Effector memory CD4-positive, alpha-beta T cell (primary cell): ENCODE measurements around the gene ZNF169.
"Not testable (repeated sequence)": the region's sequence is repeated elsewhere in the genome, so short reads cannot be mapped to it uniquely, and the experiment has no call there.

ENCODE experiments used
- DNase-seq, 3 donors: peaks; one replicate each; pipeline ENCODE4 v3.0.0-alpha.2; 2020
- H3K27ac ChIP-seq: 2 replicates; pipeline ENCODE4 v1.7.0; 2013; ENCODE audit warnings: mild to moderate bottlenecking, low read length, moderate library complexity; ENCODE audit not compliant: insufficient read depth, poor library complexity, severe bottlenecking
- H3K27me3 ChIP-seq: replicated peaks from 2 replicates; pipeline ENCODE4 v1.7.0; 2013; ENCODE audit warnings: mild to moderate bottlenecking, low read length; ENCODE audit not compliant: insufficient read depth, control insufficient read depth, poor library complexity, severe bottlenecking
- H3K36me3 ChIP-seq: 2 replicates; pipeline ENCODE4 v1.7.0; 2013; ENCODE audit warnings: mild to moderate bottlenecking, low read length, moderate library complexity; ENCODE audit not compliant: control insufficient read depth, insufficient read depth
- H3K4me1 ChIP-seq: 2 replicates; pipeline ENCODE4 v1.7.0; 2013; ENCODE audit warnings: low read length, mild to moderate bottlenecking; ENCODE audit not compliant: control insufficient read depth, insufficient read depth, poor library complexity, severe bottlenecking
- H3K4me3 ChIP-seq: 2 replicates; pipeline ENCODE4 v1.7.0; 2013; ENCODE audit warnings: low read length, low read depth, mild to moderate bottlenecking; ENCODE audit not compliant: insufficient read depth, poor library complexity, severe bottlenecking
- H3K9me3 ChIP-seq: 2 replicates; pipeline ENCODE4 v1.7.0; 2013; ENCODE audit warnings: mild to moderate bottlenecking, low read length, moderate library complexity; ENCODE audit not compliant: control insufficient read depth

Gene ZNF169

DNA sequence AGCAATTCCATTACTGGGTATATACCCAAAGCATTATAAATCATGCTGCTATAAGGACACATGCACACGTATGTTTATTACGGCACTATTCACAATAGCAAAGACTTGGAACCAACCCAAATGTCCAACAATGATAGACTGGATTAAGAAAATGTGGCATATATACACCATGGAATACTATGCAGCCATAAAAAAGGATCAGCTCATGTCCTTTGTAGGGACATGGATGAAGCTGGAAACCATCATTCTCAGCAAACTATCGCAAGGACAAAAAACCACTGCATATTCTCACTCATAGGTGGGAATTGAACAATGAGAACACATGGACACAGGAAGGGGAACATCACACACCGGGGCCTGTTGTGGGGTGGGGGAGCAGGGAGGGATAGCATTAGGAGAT, 18.0 kb upstream of the ZNF169 start:
- H3K27me3 ChIP-seq, H3K4me3 ChIP-seq, H3K9me3 ChIP-seq, H3K27ac ChIP-seq, H3K36me3 ChIP-seq, DNase-seq, H3K4me1 ChIP-seq: not testable (repeated sequence)

GRCh38 chr9:94245651-94246050, 13.4 kb upstream of the ZNF169 start:
- Histone ChIP-seq H3K27ac (no peak overlapping the region), H3K4me3 (no peak overlapping the region), H3K27me3 (no peaks in the 10 kb centered on the region), H3K4me1 (no peaks in the 10 kb centered on the region), H3K36me3 (no peaks in the 10 kb centered on the region), H3K9me3 (no peaks in the 10 kb centered on the region)
- no peak for DNase-seq

GRCh38 chr9:94250456-94250855, 8.6 kb upstream of the ZNF169 start:
- Histone ChIP-seq H3K4me1 (no peaks in the 10 kb centered on the region), H3K27ac (no peak overlapping the region), H3K4me3 (no peak overlapping the region), H3K27me3 (no peaks in the 10 kb centered on the region), H3K36me3 (no peaks in the 10 kb centered on the region), H3K9me3 (no peaks in the 10 kb centered on the region)
- no peak for DNase-seq

GRCh38 chr9:94256007-94256406, 3.1 kb upstream of the ZNF169 start:
- no peaks in the 10 kb centered on the region for H3K27me3 ChIP-seq
- no peak overlapping the region for H3K27ac ChIP-seq
- H3K4me1 ChIP-seq: peaks cover 6% of the 10 kb centered on the region
- H3K9me3 ChIP-seq: no peaks in the 10 kb centered on the region
- no peak overlapping the region for H3K4me3 ChIP-seq
- no peak for DNase-seq
- no peaks in the 10 kb centered on the region for H3K36me3 ChIP-seq

DNA sequence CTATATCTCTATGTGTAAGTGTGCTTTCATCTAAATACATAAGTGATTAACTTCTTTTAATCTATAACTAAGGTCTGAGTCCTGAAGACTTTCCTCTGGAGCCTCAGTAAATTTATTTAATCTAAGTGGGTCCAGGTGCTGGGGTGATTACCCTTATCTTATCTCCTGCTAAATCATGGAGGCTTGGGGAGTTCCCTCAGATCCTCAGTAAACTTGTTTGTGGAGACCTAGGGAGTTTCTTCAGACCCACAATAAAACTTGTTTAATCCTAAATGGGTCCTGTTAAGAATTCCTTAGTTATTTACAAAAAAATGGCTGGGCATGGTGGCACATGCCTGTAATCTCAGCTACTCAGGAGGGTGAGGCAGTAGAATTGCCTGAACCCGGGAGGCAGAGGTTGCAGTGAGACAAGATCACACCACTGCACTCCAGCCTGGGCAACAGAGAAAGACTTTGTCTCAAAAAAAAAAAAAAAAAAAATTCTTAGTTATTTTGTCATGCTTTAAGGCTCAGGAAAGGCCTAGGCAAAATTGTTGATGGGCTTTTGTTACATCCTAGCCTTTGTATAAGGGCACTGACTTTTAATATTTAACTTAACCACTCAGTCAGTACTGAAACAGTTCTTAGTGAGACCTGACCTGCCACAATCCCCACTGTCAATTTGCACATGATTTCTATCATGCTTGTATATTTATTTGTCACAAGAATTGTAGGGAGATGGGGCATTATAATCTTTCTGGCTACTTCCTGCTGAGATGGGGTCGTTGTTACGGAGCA, 6.7 kb downstream of the ZNF169 start:
- H3K27me3 ChIP-seq, H3K4me1 ChIP-seq, H3K4me3 ChIP-seq, H3K36me3 ChIP-seq, DNase-seq, H3K9me3 ChIP-seq, H3K27ac ChIP-seq: not testable (repeated sequence)

GRCh38 chr9:94269264-94269663, 10.2 kb downstream of the ZNF169 start:
- no peak for DNase-seq
- Histone ChIP-seq H3K4me3 (no peak overlapping the region), H3K36me3 (no peaks in the 10 kb centered on the region), H3K9me3 (no peaks in the 10 kb centered on the region), H3K27me3 (no peaks in the 10 kb centered on the region), H3K4me1 (no peaks in the 10 kb centered on the region), H3K27ac (no peak overlapping the region)

DNA sequence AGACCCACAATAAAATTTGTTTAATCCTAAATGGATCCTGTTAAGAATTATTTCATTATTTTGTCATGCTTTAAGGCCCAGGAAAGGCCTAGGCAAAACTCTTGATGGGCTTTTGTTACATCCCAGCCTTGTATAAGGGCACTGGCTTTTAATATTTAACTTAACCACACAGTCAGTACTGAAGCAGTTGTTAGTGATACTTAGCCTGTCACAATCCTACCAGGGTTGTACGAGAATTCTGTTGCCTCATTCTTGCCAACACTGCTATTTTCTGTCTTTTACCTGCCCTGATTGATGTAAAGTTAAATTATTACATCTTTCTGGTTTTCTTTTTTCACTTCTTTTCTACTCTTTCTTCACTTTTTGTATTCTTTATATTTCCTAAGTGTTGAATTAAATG, 10.9 kb downstream of the ZNF169 start:
- no peak for DNase-seq
- Histone ChIP-seq H3K27ac (no peak overlapping the region), H3K4me1 (no peaks in the 10 kb centered on the region), H3K27me3 (no peaks in the 10 kb centered on the region), H3K9me3 (no peaks in the 10 kb centered on the region), H3K4me3 (no peak overlapping the region), H3K36me3 (no peaks in the 10 kb centered on the region)

DNA sequence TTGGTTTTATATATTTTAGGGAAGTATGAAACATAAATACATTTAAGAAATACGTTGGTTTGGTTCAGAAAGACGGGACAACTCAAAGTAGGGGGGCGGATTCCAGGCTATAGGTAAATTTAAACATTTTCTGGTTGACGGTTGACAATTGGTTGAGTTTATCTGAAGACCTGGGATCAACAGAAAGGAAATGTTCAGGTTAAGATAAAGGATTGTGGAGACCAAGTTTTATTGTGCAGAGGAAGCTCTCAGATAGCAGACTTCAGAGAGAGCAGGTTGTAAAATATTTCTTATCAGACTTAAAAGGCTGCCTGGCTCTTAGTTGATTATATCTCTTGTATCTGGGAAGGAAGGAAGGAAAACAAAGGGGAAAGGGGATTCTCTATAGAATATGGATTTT, 17.9 kb downstream of the ZNF169 start:
- H3K9me3 ChIP-seq, H3K4me1 ChIP-seq, DNase-seq, H3K4me3 ChIP-seq, H3K27ac ChIP-seq, H3K27me3 ChIP-seq: not testable (repeated sequence)
- peaks cover 36% of the 10 kb centered on the region for H3K36me3 ChIP-seq

DNA sequence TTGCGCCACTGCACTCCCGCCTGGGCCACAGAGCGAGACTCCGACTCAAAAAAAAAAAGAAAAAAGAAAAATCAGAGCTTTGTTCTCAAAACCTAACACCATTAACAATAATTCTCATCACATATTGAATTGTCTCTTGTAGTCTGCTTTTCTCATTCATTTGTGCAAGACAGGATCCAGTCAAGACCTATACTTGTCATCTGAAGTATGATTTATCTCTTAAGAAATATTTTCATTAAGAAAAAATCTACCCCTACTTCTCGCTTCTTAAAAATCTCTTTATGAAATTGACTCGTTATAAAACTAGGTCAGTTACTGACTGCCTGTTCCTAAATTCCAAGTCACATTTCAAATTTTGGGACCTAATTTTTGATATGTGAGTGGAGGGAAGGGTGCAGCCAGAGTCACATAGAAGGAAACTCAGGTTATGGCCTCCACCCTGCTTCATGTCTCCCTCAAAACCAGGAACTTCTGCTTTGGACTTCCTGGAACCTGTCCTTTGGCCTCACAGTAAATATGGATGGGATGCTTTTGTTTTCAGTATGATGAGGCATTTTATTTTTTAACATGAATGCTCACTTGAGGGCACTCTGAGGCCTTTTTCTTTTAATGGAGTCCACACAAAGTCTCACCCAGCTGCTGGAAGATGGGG, 18.9 kb downstream of the ZNF169 start:
- Histone ChIP-seq H3K4me1 (no peaks in the 10 kb centered on the region), H3K9me3 (no peaks in the 10 kb centered on the region), H3K36me3 (peaks cover 40% of the 10 kb centered on the region), H3K27me3 (no peaks in the 10 kb centered on the region), H3K4me3 (no peak overlapping the region), H3K27ac (no peak overlapping the region)
- DNase-seq: no peak

DNA sequence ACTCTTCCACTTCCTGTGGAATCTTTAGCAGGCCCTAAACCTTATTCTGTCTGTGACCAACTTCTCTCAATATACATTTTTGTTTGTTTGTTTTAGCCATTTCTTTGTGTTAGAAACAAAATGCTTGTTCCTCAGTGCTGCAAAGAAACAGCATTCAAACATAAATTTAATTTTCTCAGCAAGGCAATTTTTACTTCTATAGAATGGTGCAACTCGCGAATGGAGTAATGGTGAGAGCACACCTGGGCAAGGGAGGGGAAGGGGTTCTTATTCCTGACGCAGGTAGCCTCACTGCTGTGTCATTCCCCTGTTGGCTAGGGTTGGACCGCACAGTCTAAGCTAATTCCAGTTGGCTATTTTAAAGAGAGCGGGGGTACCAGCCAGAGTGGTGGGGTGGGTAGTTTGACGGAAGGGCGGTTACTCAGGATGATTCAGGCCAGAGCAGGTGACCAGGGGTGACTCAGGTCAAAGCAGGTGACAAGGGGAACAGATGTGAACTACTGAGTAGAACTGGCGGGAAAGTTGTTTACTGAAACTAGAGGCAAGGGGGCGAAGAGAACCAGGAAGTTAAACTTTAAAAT, 21.4 kb downstream of the ZNF169 start:
- no peak for DNase-seq
- no peak overlapping the region for H3K4me3 ChIP-seq

More for the DNA sequence above, 21.4 kb downstream of the ZNF169 start:
- H3K9me3 ChIP-seq: no peaks in the 10 kb centered on the region
- no peaks in the 10 kb centered on the region for H3K4me1 ChIP-seq
- peaks cover 40% of the 10 kb centered on the region for H3K36me3 ChIP-seq
- H3K27me3 ChIP-seq: no peaks in the 10 kb centered on the region
- no peak overlapping the region for H3K27ac ChIP-seq
